NCI-H526 (cell line): Measurements from ENCODE around the gene CYB5R3.

Source experiments
- DNase-seq, 2 experiments: peaks; one replicate each; lab custom pipeline; 2025; lab: John Stamatoyannopoulos, UW

The CYB5R3 gene

GRCh38 chr22:42649246-42650099, at the start of gene CYB5R3:
TSS of gene CYB5R3 (minus strand) at chr22:42649392. CDS start at chr22:42649315, 77 bp downstream.
- peak; percentile 41 to 87 for DNase-seq

- no peak for DNase-seq
Observed at GRCh38 chr22:42697542-42698013, 48.4 kb upstream of the CYB5R3 start.

- DNase-seq, result no peak
Observed at GRCh38 chr22:42696331-42696967, 47.3 kb upstream of the CYB5R3 start.

GRCh38 chr22:42695294-42695693, 46.1 kb upstream of the CYB5R3 start:
- DNase-seq, result no peak

- no peak for DNase-seq
Observed at GRCh38 chr22:42693763-42694683, 44.8 kb upstream of the CYB5R3 start.

- no peak for DNase-seq
Observed at GRCh38 chr22:42693055-42693762, 44.0 kb upstream of the CYB5R3 start.

- no peak for DNase-seq
Observed at GRCh38 chr22:42692239-42693054, 43.3 kb upstream of the CYB5R3 start.

- no peak for DNase-seq
Observed at GRCh38 chr22:42691440-42691839, 42.2 kb upstream of the CYB5R3 start.

GRCh38 chr22:42688241-42689211, 39.3 kb upstream of the CYB5R3 start:
- peak; percentile 61 to 86 for DNase-seq

- no peak for DNase-seq
Observed at GRCh38 chr22:42686756-42687491, 37.7 kb upstream of the CYB5R3 start.

- DNase-seq, result peak in 1 of 2 experiments; percentile 35
Observed at GRCh38 chr22:42685941-42686653, 36.9 kb upstream of the CYB5R3 start.

GRCh38 chr22:42684462-42685195, 35.4 kb upstream of the CYB5R3 start:
- DNase-seq, result no peak

GRCh38 chr22:42683578-42684283, 34.5 kb upstream of the CYB5R3 start:
- DNase-seq, result no peak

- no peak for DNase-seq
Observed at GRCh38 chr22:42682113-42682851, 33.1 kb upstream of the CYB5R3 start.

GRCh38 chr22:42680648-42681047, 31.5 kb upstream of the CYB5R3 start:
- no peak for DNase-seq

GRCh38 chr22:42679691-42680090, 30.5 kb upstream of the CYB5R3 start:
- no peak for DNase-seq
